HG03558 (cell line): ENCODE results near the gene ELANE.
"Not testable (repeated sequence)": the region's sequence is repeated elsewhere in the genome, so short reads cannot be mapped to it uniquely, and the experiment has no call there.

Experiments used
- ATAC-seq: cut with Tn5 transposase; IDR thresholded peaks from one replicate; pipeline ENCODE4 v1.9.1; 2021; ENCODE audit warnings: moderate number of reproducible peaks; ENCODE audit not compliant: unreplicated experiment; ENCODE audit errors: extremely low read depth

Gene ELANE

DNA sequence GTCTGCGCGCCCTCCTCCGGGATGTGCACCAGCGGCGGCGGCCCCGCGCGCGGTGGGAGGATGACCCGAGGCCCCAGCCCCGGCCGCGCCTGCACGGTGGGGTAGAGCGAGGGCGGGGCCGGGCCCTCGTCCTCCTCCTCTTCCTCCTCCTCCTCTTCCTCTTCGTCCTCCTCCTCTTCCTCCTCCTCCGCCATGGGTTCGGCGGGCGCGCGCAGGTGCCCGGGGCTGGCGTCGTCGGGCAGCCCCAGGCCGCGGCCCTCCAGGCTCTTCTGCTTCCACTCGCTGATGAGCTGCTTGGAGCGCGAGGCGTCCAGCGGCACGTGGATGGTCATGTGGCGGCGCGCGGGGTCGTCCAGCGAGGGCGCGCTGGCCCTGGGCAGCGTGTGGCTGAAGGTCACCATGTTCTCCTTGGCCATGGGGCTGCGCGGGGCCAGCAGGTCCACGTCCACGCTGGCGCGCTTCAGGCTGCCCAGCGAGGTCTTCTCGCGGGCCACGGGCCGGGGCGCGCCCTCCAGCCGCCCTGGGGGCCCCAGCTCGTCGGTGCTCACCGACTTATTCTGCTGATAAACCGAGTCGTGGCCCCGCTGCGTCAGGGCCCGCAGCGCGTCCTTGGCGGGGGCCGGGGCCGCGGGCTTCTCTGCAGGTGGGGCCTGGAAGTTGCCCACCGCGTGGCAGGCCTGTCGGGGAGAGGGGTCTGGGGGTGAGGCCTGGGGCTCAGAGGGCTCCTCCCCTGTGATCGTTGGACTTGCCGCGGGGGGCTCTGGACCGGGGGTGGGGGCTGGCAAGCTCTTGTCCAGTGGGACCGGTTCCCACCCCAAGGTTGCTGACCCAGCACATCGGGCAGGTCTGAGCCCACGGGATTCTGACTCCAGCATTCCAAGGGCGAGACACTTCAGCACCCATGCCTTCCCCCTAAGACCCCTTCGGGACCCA is 38.6 kb upstream of the ELANE start:
- ATAC-seq = no peak

DNA sequence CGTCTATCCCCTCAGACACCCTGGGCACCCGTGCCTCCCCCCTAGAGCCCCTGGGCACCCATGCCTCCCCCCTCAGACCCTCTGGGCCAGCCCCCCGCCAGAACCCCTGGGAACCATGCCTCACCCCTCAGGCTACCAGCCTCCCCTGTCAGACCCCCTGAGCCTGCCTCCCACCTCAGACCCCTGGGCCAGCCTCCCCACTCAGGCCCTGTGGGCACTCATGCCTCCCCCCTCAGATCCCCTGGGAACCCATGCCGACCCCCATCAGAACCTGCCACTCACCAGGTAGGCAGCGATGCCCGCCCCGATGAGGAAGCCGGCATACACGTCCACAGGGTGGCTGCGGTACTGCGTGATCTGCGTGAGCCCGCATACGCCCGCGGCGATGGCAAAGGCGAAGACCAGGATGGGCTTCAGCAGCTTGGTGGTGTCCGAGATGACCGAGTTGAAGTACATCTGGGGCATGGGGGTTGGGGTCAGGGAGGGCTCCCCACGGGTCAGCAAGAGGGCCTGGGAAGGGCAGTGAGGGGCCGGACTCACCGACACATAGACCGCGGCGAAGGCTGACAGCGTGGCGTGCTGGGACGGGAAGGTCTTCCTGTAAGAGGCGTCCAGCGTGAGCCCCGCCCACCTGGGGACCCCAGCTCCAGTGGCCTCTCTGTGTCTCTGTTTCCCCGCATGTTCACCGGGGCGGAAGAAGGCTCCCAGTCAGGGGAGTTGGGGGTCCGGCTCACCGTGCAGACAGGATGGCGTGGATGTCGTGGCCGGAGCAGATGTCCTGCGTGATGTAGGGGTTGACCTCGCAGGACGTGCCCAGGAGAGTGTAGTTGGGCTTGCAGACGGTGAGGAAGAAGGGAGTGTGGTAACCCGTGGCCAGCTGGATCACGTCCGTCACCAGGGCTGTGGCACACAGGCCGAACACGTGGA is 37.7 kb upstream of the ELANE start:
- ATAC-seq = no peak

DNA sequence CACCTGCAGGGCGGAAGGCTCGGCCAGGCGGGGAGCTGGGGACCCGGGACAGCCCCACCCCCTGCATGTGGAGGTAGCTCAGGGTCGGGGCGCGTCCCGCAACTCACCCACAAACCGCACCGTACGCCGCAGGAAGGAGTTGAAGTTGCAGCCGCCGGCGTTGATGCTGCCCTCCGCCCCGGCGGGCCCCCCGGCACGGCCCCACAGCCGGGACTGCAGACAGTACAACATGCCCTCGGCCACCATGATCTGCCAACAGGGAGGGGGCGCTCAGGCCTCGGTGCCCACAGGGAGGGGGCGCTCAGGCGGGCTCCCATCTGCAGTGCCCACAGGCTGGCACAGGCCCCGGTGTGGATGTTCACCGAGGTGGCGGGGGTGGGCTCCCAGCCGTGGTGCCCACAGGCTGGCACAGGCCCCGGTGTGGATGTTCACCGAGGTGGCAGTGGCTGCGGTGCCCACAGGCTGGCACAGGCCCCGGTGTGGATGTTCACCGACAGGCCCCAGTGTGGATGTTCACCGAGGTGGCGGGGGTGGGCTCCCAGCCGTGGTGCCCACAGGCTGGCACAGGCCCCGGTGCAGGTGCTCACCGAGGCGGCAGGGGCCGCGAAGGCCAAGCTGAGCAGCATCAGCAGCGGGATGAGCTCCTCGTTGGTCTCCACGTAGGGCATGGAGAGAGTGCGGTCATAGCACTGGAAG is 36.9 kb upstream of the ELANE start:
- ATAC-seq = no peak

DNA sequence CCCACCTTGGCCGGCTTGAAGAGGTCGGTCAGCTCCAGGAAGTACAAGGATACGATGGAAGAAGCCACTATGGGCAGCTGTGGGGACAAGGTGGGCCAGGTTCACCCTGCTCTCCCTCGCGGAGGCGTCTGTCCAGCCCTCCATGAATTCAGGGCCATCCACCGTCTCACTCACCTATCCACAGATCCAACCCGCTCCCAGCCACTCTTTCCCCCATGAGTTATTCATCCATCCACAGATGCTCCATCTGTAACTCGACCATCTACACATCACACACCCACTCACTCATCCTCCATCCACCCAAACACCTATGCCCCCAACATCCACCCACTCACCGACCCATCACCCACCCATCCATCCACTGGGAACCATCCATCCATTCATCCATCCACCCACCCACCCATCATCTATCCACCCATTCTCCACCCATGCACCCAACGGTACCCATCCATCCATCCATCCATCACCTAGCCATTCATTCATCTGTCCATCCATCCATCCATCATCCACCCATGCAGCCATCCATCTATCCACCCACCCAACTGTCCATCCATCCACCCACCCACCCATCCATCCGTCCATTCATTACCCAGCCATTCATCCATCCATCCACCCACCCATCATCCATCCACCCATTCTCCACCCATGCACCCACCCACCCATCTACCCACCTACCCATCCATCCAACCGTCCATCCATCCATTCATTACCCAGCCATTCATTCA is 36.2 kb upstream of the ELANE start:
- no peak for ATAC-seq

DNA sequence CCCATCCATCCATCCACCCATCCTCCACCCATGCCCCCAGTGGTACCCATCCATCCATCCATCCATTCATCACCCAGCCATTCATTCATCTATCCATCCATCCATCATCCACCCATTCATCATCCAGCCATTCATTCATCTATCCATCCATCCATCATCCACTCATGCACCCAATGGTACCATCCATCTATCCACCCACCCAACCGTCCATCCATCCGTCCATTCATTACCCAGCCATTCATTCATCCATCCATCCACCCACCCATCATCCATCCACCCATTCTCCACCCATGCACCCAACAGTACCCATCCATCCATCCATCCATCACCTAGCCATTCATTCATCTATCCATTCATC is 35.6 kb upstream of the ELANE start:
- no peak for ATAC-seq

DNA sequence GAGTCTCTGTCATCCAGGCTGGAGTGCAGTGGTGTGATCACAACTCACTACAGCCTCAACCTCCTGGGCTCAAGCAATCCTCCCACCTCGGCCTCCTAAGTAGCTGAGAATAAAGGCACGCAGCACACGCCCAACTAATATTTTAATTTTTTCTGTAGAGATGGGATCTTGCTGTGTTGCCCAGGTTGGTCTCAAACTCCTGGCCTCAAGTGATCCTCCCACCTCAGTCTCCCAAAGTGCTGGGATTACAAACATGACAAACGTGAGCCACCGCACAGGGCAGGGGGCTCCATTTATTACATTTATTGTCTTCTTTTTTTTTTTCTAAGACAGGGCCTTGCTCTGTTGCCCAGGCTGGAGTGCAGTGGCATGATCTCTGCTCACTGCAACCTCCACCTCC is 31.9 kb upstream of the ELANE start:
- not testable (repeated sequence) for ATAC-seq

DNA sequence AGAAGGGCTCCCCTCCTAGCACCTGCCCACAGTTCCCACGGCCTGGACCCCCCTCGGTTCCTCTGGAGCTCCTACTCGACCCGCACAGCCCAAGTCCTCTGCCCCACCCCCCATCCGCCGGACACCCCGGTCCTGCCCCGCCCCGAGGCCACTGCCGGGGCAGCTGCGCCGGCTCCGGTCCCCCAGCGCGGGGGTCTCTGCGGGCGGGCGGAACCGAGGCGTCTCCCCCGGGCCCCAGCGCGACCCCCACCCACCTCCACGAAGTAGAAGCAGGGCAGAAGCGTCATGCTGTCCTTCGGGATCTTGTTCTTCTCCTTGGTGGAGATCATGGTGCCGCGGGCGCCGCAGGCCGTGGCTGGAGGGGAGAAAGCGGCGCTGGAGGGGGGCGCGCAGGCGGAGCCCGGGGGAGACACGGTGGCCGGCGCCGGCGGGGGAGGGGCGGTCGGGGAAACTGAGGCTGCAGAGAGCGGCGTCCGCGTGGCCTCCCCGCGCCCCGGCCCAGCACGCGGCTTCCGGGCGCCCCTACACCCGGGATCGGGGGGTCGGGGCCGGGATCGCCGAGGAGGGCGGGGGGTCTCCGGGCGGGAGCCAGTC is 30.8 kb upstream of the ELANE start:
- ATAC-seq = no peak

DNA sequence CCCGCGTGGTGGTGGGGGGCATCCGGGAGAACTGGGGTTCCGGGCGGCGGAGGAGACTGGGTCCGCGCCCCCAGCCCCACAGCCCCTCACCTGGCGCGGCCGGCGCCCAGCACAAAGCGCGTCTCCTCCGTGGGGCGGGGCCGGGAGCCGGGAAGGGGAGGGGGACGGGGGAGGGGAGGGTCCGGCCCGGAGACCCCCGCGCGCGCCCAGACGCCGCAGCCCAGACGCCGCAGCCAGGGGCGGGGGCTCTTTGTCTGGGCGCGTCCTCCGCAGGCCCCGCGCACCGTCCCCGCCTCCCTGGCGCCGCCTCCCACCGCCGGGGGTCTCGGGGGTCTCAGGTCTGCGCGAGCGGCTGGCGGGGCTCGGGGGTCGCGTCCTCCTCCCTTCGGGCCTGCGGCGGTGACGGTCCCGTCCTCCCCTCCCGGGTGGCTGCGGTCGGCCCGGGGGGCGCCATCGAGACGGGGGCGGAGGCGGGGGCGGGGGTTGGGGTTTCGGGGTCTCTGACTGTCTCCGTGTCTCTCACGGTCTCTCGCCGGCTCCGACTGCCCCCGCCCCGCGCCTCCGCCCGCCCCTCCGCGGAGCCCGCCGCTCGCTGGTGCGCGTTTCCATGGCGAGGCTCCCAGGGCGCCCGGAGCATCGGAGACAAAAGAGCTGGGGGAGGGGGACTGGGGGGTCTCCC is 30.1 kb upstream of the ELANE start, which contains the start of gene PLPPR3:
Gene PLPPR3, minus strand, starts transcription at position 131 of the 679 bp plus-strand sequence. CDS start 396 bp downstream, outside the sequence.
- no peak for ATAC-seq

DNA sequence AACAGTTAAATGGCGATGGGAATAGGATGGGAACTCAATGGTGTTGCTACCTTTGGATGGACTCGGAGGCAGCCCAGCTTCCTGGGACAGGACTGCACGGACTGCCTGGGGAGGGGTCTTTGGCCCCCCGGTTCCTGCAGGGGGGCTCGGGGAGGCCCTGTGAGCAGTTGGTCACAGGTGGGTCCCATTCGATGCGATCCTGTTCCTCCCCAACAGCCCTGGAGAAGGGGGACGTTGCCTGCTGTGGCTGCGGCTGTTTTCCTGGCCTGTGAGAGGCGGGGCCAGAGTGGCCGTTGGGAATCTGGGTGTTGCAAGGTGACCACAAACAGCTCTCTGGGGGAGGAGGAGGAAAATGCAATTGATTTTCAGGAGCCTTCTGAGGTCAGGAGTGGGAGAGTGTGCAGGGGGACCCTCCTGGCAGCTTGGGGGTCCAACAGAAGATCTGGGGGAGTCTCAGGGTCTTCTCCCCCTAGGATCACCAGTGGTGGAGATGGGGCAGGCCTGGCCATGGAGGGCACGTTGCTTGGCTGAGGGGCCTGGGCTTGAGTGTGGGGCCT is 28.5 kb upstream of the ELANE start:
- ATAC-seq = no peak

DNA sequence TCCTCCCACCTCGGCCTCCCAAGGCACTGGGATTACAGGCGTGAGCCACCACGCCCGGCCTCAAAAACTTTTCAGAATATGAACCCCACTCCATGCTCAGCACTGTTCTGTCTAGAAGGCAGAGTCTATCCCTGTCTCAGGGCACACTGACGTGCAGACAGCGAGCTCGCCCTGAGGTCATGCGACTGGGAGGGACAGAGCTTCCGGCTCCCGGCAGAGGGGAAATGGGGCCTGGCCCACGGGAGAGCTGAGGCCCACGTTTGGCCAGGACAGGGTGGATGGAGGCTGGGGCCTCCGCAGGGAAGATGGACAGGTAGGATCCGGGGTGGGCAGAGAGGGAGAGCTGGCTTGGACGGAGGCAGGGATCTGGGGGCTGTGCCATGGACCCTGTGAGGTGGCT is 27.2 kb upstream of the ELANE start:
- ATAC-seq = no peak

DNA sequence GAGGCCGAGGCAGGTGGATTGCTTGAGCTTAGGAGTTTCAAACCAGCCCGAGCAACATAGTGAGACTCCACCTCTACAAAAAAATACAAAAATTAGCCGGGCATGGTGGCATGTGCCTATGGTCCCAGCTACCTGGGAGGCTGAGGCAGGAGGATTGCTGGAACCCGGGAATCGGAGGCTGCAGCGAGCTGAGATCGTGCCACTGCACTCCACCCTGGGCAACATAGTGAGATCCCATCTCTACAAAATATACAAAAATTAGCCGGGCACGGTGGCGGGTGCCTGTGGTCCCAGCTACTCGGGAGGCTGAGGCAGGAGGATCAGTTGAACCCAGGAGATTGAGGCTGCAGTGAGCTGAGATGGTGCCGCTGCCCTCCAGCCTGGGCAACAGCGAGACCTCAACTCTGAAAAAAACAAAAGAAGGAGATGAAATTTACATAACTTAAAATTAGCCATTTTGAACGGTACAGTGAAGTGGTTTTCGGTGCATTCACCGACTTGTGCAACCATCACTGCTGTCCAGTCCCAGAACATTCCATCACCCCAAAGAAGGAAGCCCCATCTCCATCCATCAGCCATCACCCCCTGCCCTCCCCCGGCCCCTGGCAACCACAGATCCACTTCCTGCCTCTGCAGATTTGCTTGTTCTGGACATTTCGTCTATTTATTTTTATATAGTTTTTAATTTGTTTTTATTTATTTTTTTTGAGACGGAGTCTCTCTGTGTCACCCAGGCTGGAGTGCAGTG is 26.0 kb upstream of the ELANE start:
- no peak for ATAC-seq

DNA sequence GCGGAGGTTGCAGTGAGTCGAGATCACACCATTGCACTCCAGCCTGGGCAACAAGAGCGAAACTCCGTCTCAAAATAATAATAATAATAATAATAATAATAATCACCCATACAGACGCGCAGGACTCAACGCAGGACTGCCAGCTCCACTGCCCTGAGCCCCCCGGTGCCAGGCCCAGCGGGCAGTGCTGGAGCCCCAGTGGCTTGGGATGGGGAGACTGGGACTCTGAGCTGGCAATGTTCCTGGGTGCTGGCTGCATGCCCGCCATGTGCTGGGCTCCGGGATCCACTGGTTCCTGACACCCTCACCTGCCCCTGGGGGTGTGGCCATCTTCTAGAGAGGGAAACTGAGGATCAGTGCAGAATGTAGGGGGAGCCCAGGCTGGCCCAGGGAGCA is 24.8 kb upstream of the ELANE start:
- no peak for ATAC-seq

DNA sequence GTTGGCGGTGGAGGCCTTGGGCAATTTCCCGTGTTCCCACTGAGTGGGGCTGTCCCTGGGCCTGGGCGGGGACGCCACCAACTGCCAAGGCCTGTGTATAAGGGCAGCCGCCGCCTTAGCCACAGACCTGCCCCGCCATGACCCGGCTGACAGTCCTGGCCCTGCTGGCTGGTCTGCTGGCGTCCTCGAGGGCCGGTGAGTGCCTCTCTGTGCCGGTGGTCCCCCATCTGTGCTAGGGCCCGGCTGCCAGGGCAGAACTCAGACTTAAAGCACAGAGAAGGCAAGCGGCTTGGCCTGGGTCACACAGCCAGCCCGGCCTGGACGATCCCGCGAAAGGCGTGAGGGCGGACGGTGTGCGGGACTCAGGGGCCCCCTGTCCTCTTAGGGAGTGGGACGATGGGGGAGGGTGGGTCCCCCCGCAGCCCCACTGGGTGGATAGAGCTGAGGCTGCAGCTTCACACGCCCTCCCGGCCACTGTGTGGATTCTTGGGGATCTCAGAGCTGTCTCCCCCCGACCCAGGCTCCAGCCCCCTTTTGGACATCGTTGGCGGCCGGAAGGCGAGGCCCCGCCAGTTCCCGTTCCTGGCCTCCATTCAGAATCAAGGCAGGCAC is 24.3 kb upstream of the ELANE start, which contains the start of gene AZU1:
Gene AZU1, plus strand, starts transcription at position 128 of the 612 bp plus-strand sequence. Its CDS starts 10 bp downstream, at position 138.
- no peak for ATAC-seq

DNA sequence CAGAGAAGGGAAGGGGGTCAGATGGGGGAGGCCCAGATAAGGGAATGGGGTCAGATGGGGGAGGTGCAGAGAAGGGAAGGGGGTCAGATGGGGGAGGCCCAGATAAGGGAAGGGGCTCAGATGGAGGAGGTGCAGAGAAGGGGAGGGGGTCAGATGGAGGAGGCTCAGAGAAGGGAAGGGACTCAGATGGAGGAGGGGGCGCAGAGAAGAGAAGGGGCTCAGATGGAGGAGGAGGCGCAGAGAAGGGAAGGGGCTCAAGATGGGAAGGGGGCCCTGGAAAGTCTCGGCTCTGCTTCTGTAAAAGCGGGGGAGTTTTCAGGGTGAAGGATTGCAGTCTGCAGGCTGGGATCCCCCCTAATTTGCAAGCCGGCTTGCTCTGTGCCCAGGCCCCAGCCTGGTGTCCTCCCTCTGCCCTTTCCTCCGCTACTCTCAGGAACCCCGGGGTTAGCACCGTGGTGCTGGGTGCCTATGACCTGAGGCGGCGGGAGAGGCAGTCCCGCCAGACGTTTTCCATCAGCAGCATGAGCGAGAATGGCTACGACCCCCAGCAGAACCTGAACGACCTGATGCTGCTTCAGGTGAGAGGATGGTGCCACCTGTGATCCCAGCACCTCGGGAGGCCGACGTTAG is 22.9 kb upstream of the ELANE start:
- ATAC-seq = no peak

DNA sequence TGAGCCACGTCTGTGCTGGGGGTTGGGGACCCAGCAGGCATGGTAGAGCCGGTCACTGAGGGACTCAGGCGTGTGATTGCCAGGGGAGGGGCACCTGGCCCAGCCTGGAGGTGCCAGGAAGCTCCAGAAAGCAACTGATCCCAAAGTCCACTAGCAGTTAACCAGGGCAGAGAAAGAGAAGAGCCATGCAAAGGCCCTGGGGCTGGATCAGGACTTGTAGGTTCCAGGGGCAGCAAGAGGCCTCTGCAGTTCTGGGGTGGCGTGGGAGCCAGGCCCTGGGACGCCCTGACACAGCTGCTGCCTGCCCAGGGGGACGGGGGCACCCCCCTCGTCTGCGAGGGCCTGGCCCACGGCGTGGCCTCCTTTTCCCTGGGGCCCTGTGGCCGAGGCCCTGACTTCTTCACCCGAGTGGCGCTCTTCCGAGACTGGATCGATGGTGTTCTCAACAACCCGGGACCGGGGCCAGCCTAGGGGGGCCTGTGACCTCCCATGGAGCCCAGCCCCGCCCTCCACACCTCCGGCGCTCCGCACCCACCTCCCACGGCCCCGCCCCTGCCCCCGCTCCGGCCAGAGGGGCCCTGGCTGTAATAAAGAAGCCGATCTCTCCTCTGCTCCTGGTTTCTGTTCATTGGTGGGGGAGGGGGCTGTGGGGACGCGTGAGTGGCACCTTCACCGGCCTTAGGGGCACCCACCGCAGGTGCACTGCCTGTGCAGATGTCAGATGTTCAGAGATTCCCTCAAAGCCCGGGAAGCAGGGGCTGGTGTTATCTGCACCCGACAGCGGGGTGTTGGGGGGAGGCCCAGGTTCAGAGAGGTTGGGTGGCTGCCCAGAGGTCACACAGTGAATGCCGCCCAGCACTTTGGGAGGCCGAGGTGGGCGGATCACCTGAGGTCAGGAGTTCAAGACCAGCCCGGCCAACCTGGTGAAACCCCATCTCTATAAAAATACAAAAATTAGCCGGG is 20.4 kb upstream of the ELANE start:
- no peak for ATAC-seq

DNA sequence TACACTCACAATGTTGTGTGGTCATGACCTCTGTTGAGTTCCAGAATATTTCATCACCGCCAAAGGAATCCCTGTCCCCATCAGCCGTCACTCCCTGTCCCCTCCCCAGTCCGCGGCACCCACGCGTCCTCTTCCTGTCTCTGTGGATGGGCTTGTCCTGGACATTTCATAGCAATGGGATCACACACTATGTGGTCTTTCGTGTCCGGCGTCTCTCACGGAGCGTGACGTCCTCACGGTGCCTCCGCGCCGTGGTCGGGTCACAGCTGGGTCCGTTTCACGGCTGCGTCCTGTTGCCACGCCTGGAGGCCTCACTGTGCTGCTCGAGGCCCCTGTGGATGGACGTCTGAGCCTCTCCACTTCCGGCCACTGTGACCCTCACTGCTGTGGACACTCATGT is 17.9 kb upstream of the ELANE start:
- ATAC-seq = no peak
